ENCODE data around the gene SP7. TPM values are rescaled to one million over a fixed set of nuclear protein-coding genes. Genes with fewer than 3 reads are reported as not detected.
"Not testable (repeated sequence)": the region's sequence is repeated elsewhere in the genome, so short reads cannot be mapped to it uniquely, and the experiment has no call there.

The SP7 gene
- polyA plus RNA-seq, 2 of the 4 experiments (the other 2 are of a cell fraction): 0.05 to 0.06 TPM

DNA sequence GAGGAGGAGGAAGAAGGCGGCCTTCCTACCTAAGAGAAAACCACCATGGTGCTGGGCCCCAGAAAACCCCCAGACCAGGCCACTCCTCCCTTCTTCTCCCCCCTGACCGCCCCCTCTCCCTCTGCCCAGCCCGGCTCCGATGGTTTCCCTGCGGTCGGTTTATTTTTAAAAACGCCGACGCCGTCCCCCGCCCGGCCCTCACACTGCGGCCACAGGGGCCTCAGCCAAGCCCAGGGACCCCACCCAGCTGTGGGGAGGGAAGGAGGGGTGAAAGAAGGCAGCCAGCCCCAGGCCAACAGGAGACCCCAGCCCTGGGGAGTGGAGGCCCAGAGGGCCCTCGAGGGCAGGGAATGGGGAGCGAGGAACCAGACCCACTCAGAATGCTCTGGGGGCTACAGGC, 3.4 kb downstream of the SP7 start:
- H3K4me1 ChIP-seq: no peaks in the 10 kb centered on the region
- no peak for DNase-seq (ENCODE audit: low read depth in 1 of 2, low spot score in 1 of 2)
- no peak overlapping the region for H3K4me2 ChIP-seq
- POLR2A ChIA-PET: interaction anchor here (1.0 to 1.3 kb wide), 2 partner anchors 12 to 88 kb away, joined by 3 to 4 read pairs; no protein-coding TSS in a partner anchor
- no peak overlapping the region for H3K27ac ChIP-seq
- CTCF ChIA-PET: interaction anchor here (0.6 to 21.4 kb wide), 11 partner anchors 7 to 175 kb away, joined by 3 to 638 read pairs (median 5); partner anchors contain the start of genes AAAS, AMHR2, MYG1 and NPFF
- TF ChIP-seq ESRRA (IDR thresholded peaks at IDR 0.05; ENCODE audit: borderline replicate concordance, low read length) (no peak), MYC (IDR thresholded peaks at IDR 0.05; ENCODE audit: borderline replicate concordance, low read length) (no peak), ZNF302 (CRISPR knock-in tag; IDR thresholded peaks at IDR 0.05) (no peak), EHF (CRISPR knock-in tag; IDR thresholded peaks at IDR 0.05) (no peak)
- TF ChIP-seq, protein P1, sequence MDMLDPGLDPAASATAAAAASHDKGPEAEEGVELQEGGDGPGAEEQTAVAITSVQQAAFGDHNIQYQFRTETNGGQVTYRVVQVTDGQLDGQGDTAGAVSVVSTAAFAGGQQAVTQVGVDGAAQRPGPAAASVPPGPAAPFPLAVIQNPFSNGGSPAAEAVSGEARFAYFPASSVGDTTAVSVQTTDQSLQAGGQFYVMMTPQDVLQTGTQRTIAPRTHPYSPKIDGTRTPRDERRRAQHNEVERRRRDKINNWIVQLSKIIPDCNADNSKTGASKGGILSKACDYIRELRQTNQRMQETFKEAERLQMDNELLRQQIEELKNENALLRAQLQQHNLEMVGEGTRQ (IDR thresholded peaks at IDR 0.05): no peak
- TF ChIP-seq, protein P2, sequence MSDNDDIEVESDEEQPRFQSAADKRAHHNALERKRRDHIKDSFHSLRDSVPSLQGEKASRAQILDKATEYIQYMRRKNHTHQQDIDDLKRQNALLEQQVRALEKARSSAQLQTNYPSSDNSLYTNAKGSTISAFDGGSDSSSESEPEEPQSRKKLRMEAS (IDR thresholded peaks at IDR 0.05): no peak
- TF ChIP-seq, protein P3, sequence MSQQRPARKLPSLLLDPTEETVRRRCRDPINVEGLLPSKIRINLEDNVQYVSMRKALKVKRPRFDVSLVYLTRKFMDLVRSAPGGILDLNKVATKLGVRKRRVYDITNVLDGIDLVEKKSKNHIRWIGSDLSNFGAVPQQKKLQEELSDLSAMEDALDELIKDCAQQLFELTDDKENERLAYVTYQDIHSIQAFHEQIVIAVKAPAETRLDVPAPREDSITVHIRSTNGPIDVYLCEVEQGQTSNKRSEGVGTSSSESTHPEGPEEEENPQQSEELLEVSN (IDR thresholded peaks at IDR 0.05; ENCODE audit: borderline replicate concordance, low read depth): no peak
- no peak for FAIRE-seq
- H3K4me3 ChIP-seq: no peak overlapping the region
- WGBS (ENCODE audit: missing lambda C conversion rate): 77% methylated on average over 15 of the region's 15 CpGs
- H3K9me3 ChIP-seq: no peaks in the 10 kb centered on the region
- ATAC-seq: no peak

DNA sequence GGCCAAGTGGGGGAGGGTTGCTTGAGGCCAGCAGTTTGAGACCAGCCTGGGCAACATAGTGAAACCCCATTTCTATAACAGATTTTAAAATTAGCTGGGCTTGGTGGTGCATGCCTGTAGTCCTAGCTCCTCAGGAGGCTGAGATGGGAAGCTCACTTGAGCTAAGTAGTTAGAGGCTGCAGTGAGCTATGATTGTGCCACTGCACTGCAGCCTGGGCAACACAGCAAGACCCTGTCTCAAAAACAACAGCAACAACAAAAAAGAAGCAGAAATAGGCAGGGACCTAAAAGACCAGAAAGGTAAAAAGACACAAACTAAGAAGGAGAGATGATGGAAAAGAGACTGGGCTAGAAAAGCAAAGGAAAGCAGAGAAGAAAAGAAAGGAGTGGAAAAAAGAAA, 3.8 kb downstream of the SP7 start:
- not testable (repeated sequence) for H3K27ac ChIP-seq; FAIRE-seq; ATAC-seq; H3K4me3 ChIP-seq; DNase-seq (ENCODE audit: low read depth in 1 of 2, low spot score in 1 of 2); H3K9me3 ChIP-seq; H3K4me1 ChIP-seq; H3K4me2 ChIP-seq
- ChIA-PET POLR2A (interaction anchor here (1.0 to 1.3 kb wide), 2 partner anchors 13 to 89 kb away, joined by 3 to 4 read pairs; no protein-coding TSS in a partner anchor), CTCF (interaction anchor here (1.2 to 21.4 kb wide), 6 partner anchors 8 to 176 kb away, joined by 3 to 638 read pairs (median 98); partner anchors contain the start of genes AAAS, AMHR2 and NPFF)

DNA sequence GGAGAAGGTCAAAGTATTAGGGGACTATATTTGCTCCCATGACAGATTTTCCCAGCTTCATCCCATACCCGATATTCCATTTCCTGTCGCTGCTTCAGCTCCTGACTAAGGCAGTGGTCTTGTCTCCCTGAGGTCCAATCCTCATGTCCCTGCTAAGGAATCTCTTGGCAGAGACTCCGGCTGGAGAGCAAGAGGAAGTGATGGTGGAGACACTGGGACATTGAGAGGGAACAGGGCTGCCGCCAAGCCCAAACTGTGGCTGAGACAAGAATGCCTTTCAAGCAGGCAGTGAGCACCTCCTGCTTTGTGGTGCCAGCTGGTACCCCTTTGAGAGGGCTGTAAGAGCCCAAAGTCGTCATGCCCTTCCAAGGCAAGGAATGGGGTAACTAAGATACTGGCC, 5.5 kb downstream of the SP7 start:
- ChIA-PET POLR2A (interaction anchor here (1.6 kb wide), 1 partner anchor 49 kb away, joined by 5 read pairs; no protein-coding TSS in a partner anchor), CTCF (interaction anchor here (2.4 to 21.4 kb wide), 5 partner anchors 10 to 177 kb away, joined by 7 to 638 read pairs (median 137); partner anchors contain the start of genes AAAS, AMHR2 and NPFF)
- WGBS (ENCODE audit: missing lambda C conversion rate): 74% methylated on average over 5 of the region's 5 CpGs
- Histone ChIP-seq H3K27ac (no peak overlapping the region), H3K9me3 (no peaks in the 10 kb centered on the region), H3K4me1 (peaks cover 4% of the 10 kb centered on the region; the same call in 1 of the 3 replicates), H3K4me3 (no peak overlapping the region), H3K4me2 (no peak overlapping the region)
- FAIRE-seq (no peak), DNase-seq (ENCODE audit: low read depth in 1 of 2, low spot score in 1 of 2) (no peak), ATAC-seq (no peak)
- no peak for TF ChIP-seq CHD4 (IDR thresholded peaks at IDR 0.05; ENCODE audit: borderline replicate concordance)
- no peak for TF ChIP-seq GATA3 (IDR thresholded peaks at IDR 0.05; ENCODE audit: borderline replicate concordance)
- TF ChIP-seq ZC3H11A (IDR thresholded peaks at IDR 0.05): no peak
- TF ChIP-seq, protein P4, sequence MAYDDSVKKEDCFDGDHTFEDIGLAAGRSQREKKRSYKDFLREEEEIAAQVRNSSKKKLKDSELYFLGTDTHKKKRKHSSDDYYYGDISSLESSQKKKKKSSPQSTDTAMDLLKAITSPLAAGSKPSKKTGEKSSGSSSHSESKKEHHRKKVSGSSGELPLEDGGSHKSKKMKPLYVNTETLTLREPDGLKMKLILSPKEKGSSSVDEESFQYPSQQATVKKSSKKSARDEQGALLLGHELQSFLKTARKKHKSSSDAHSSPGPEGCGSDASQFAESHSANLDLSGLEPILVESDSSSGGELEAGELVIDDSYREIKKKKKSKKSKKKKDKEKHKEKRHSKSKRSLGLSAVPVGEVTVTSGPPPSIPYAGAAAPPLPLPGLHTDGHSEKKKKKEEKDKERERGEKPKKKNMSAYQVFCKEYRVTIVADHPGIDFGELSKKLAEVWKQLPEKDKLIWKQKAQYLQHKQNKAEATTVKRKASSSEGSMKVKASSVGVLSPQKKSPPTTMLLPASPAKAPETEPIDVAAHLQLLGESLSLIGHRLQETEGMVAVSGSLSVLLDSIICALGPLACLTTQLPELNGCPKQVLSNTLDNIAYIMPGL (CRISPR knock-in tag; IDR thresholded peaks at IDR 0.05; ENCODE audit: borderline replicate concordance): no peak
- no peak for TF ChIP-seq NFE2L2 (conservative IDR thresholded peaks at IDR 0.05; ENCODE audit: low read length)
- TF ChIP-seq EP300 (IDR thresholded peaks at IDR 0.05): no peak
- TF ChIP-seq HOXA7 (CRISPR knock-in tag; IDR thresholded peaks at IDR 0.05): no peak
- no peak for TF ChIP-seq KDM5A (IDR thresholded peaks at IDR 0.05)
- no peak for TF ChIP-seq MAFK (IDR thresholded peaks at IDR 0.05; ENCODE audit: partially characterized antibody)
- TF ChIP-seq CEBPB (IDR thresholded peaks at IDR 0.05): no peak
- no peak for TF ChIP-seq RAD21 (conservative IDR thresholded peaks at IDR 0.05 in 1 of 2, IDR thresholded peaks at IDR 0.05 in 1 of 2)
- TF ChIP-seq NPAS2 (CRISPR knock-in tag; IDR thresholded peaks at IDR 0.05; ENCODE audit: borderline replicate concordance): no peak
- TF ChIP-seq CHD2 (IDR thresholded peaks at IDR 0.05; ENCODE audit: low read length, partially characterized antibody): no peak
- no peak for TF ChIP-seq FOSB (CRISPR knock-in tag; IDR thresholded peaks at IDR 0.05)
- TF ChIP-seq RCOR1 (IDR thresholded peaks at IDR 0.05; ENCODE audit: low read depth, low read length): no peak
- no peak for TF ChIP-seq MAZ (IDR thresholded peaks at IDR 0.05; ENCODE audit: borderline replicate concordance, low read depth, low read length)
- TF ChIP-seq SREBF2 (IDR thresholded peaks at IDR 0.05): no peak
- no peak for TF ChIP-seq POLR2A (IDR thresholded peaks at IDR 0.05; ENCODE audit: low read length)
